Activated B cell treated with CpG ODN at 0.5 μM for 24 hours (primary cell): Measurements from ENCODE around the gene SLC25A30. TPM values are rescaled to one million over a fixed set of nuclear protein-coding genes. Genes with fewer than 3 reads are reported as not detected.

Experiments
- ATAC-seq: fragments of 200-7000 bp; cut with Tn5 transposase; one replicate; pipeline ENCODE4 v1.10.0; 2021; ENCODE audit warnings: low read depth, mild to moderate bottlenecking, moderate library complexity
- CTCF ChIA-PET: fragments of 350-600 bp; sonication (Branson Sonifier 250); formaldehyde crosslinking; loops from one replicate; lab custom pipeline; 2021; ENCODE audit warnings: antibody characterized with exemption; lab: Charles Lee
- POLR2A ChIA-PET: fragments of 350-600 bp; sonication (Branson Sonifier 250); formaldehyde crosslinking; loops from one replicate; lab custom pipeline; 2021; ENCODE audit warnings: antibody characterized with exemption; lab: Charles Lee
- DNase-seq: peaks from one replicate; pipeline ENCODE4 v3.0.0; 2022
- H3K27ac Mint-ChIP-seq: one replicate; pipeline ENCODE4 v1.8.0; 2020; ENCODE audit warnings: mixed read lengths
- H3K27me3 Mint-ChIP-seq: one replicate; pipeline ENCODE4 v1.8.0; 2021; ENCODE audit warnings: mixed read lengths
- H3K36me3 Mint-ChIP-seq: one replicate; pipeline ENCODE4 v1.8.0; 2021; ENCODE audit warnings: low read depth, mixed read lengths
- H3K4me1 Mint-ChIP-seq: one replicate; pipeline ENCODE4 v1.8.0; 2021; ENCODE audit warnings: mixed read lengths
- H3K4me3 Mint-ChIP-seq: one replicate; pipeline ENCODE4 v1.8.0; 2020; ENCODE audit warnings: mild to moderate bottlenecking, mixed read lengths
- H3K9me3 Mint-ChIP-seq: one replicate; pipeline ENCODE4 v1.8.0; 2020; ENCODE audit warnings: mixed read lengths
- CTCF ChIP-seq: fragments of 200-600 bp; IDR thresholded peaks from one replicate; pipeline ENCODE4 v1.8.0; 2022; ENCODE audit warnings: antibody characterized with exemption, mild to moderate bottlenecking
- intact Hi-C: fragments of 100-400 bp; cut with micrococcal nuclease; formaldehyde crosslinking; loops from one replicate; pipeline ENCODE4 v1.15.1; 2024
- total RNA-seq: library from RNA; stranded (reverse); gene quantifications from 2 replicates; pipeline ENCODE4 v1.2.3, GENCODE V29; 2022

The SLC25A30 gene
- total RNA-seq, 1 donor from 2014 or later, result 19.3 TPM

- Mint-ChIP-seq H3K27me3 (no peaks in the 10 kb centered on the region), H3K27ac (no peak overlapping the region), H3K9me3 (no peaks in the 10 kb centered on the region), H3K36me3 (peaks cover 45% of the 10 kb centered on the region), H3K4me3 (no peak overlapping the region), H3K4me1 (peaks cover 16% of the 10 kb centered on the region)
- no peak for TF ChIP-seq CTCF
- DNase-seq (no peak), ATAC-seq (no peak)
- intact Hi-C loops, result no loop called here
- POLR2A ChIA-PET, result interaction anchor here (0.7 kb wide), 1 partner anchor 16 kb away, joined by 3 read pairs; no protein-coding TSS in a partner anchor
- CTCF ChIA-PET, result no interaction called here
These were observed 6.5 kb downstream of the SLC25A30 start for GRCh38 chr13:45411631-45412030.

- no peak overlapping the region for H3K27ac Mint-ChIP-seq
These were observed 7.0 kb downstream of the SLC25A30 start for GRCh38 chr13:45411221-45411620.

GRCh38 chr13:45410466-45410865 lies 7.7 kb downstream of the SLC25A30 start:
- POLR2A ChIA-PET, result no interaction called here
- intact Hi-C loops, result no loop called here
- peaks cover 55% of the 10 kb centered on the region for H3K36me3 Mint-ChIP-seq

More at GRCh38 chr13:45411221-45411620, 7.0 kb downstream of the SLC25A30 start:
- TF ChIP-seq CTCF, result no peak
- CTCF ChIA-PET, result no interaction called here
- Mint-ChIP-seq H3K36me3 (peaks cover 49% of the 10 kb centered on the region), H3K27me3 (no peaks in the 10 kb centered on the region), H3K4me3 (no peak overlapping the region), H3K4me1 (peaks cover 14% of the 10 kb centered on the region), H3K9me3 (no peaks in the 10 kb centered on the region)
- intact Hi-C loops, result no loop called here
- POLR2A ChIA-PET, result no interaction called here
- ATAC-seq, result no peak
- no peak for DNase-seq

GRCh38 chr13:45410001-45410400 lies 8.2 kb downstream of the SLC25A30 start:
- H3K9me3 Mint-ChIP-seq, result no peaks in the 10 kb centered on the region
- H3K36me3 Mint-ChIP-seq, result peaks cover 60% of the 10 kb centered on the region
- ChIA-PET CTCF (no interaction called here), POLR2A (no interaction called here)
- peaks cover 12% of the 10 kb centered on the region for H3K4me1 Mint-ChIP-seq
- no peaks in the 10 kb centered on the region for H3K27me3 Mint-ChIP-seq
- H3K4me3 Mint-ChIP-seq, result no peak overlapping the region
- no peak overlapping the region for H3K27ac Mint-ChIP-seq
- intact Hi-C loops, result no loop called here
- TF ChIP-seq CTCF, result no peak
- DNase-seq, result no peak
- no peak for ATAC-seq

More at GRCh38 chr13:45410466-45410865, 7.7 kb downstream of the SLC25A30 start:
- ATAC-seq (no peak), DNase-seq (no peak)
- H3K9me3 Mint-ChIP-seq, result no peaks in the 10 kb centered on the region
- CTCF ChIA-PET, result no interaction called here
- no peak overlapping the region for H3K4me3 Mint-ChIP-seq
- H3K27me3 Mint-ChIP-seq, result no peaks in the 10 kb centered on the region
- peaks cover 14% of the 10 kb centered on the region for H3K4me1 Mint-ChIP-seq
- TF ChIP-seq CTCF, result no peak
- H3K27ac Mint-ChIP-seq, result no peak overlapping the region

GRCh38 chr13:45406421-45406820 lies 11.8 kb downstream of the SLC25A30 start:
- H3K4me3 Mint-ChIP-seq, result no peak overlapping the region
- ATAC-seq, result no peak
- no peaks in the 10 kb centered on the region for H3K27me3 Mint-ChIP-seq
- H3K27ac Mint-ChIP-seq, result no peak overlapping the region
- no peaks in the 10 kb centered on the region for H3K9me3 Mint-ChIP-seq
- DNase-seq, result no peak
- H3K4me1 Mint-ChIP-seq, result no peaks in the 10 kb centered on the region
- TF ChIP-seq CTCF, result no peak
- intact Hi-C loops, result no loop called here
- peaks cover 81% of the 10 kb centered on the region for H3K36me3 Mint-ChIP-seq
- ChIA-PET POLR2A (no interaction called here), CTCF (interaction anchor here (0.6 kb wide), 1 partner anchor 882 kb away, joined by 3 read pairs; no protein-coding TSS in a partner anchor)
